ENCODE measurements around the gene HLA-DOB.

Gene HLA-DOB

DNA sequence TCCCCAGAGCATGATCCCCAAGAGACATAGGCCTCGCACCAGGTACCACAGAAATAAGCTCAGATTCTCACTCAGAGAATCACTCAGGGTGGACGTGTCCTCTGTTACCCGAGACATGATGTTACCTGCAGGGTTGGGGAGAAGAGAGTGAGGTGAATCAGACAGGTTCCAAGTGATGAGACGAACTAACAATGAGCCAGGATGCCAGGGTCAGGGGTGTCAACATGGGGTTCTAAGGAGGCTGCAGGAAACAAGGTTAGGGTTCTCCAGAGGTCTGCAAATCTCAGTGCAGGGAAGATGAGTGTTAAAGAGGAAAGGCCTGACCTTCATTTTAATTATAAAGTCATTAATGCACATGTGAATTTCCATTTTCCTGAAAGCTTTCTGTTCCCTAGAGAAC is 34.2 kb upstream of the HLA-DOB start:
- TF ChIP-seq, protein P1, sequence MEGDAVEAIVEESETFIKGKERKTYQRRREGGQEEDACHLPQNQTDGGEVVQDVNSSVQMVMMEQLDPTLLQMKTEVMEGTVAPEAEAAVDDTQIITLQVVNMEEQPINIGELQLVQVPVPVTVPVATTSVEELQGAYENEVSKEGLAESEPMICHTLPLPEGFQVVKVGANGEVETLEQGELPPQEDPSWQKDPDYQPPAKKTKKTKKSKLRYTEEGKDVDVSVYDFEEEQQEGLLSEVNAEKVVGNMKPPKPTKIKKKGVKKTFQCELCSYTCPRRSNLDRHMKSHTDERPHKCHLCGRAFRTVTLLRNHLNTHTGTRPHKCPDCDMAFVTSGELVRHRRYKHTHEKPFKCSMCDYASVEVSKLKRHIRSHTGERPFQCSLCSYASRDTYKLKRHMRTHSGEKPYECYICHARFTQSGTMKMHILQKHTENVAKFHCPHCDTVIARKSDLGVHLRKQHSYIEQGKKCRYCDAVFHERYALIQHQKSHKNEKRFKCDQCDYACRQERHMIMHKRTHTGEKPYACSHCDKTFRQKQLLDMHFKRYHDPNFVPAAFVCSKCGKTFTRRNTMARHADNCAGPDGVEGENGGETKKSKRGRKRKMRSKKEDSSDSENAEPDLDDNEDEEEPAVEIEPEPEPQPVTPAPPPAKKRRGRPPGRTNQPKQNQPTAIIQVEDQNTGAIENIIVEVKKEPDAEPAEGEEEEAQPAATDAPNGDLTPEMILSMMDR (conservative IDR thresholded peaks at IDR 0.05; ENCODE audit: low read depth, low read length): no peak
- no peak for DNase-seq (ENCODE audit: low read depth)
- H3K4me3 ChIP-seq (ENCODE audit: low read length): no peak overlapping the region

DNA sequence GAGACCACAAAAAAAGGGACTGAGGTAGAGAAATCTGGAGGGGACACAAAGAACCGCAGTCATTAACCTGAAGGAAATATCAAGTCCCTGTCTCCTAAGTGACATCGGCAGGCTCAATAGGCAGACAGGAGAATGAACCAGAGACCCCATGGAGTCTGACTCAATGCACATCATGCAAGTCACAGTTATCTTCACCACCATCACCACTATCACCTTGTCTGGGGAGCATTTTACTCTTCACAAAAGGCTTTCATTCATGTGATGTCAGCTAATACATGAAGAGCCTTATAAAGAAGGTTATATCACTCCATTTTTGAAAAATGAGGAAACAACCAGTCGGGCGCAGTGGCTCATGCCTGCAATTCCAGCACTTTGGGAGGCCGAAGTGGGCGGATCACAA is 32.3 kb upstream of the HLA-DOB start:
- H3K4me3 ChIP-seq (ENCODE audit: low read length): no peak overlapping the region
- no peak for DNase-seq (ENCODE audit: low read depth)
- TF ChIP-seq, protein P1 (conservative IDR thresholded peaks at IDR 0.05; ENCODE audit: low read depth, low read length): no peak

DNA sequence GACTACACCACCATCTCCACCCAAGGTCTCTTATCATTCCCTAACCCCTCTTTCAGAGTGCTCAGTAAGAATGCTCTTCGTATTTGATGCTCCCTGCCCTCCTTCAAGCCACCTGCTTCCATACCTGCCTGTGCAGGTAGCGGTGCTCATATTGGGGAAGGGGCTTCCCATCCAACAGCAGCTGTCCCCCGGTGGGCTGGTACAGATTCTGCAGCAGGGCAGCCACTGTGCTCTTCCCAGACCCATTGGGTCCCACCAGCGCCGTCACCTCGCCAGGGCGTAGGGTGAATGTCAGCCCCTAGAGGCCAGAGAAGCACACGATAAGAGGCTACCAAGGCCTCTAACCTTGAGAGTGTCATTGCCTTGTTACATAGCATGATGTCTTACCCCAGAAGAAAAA is 31.0 kb upstream of the HLA-DOB start:
- H3K4me3 ChIP-seq (ENCODE audit: low read length): no peak overlapping the region
- DNase-seq (ENCODE audit: low read depth): no peak
- TF ChIP-seq, protein P1 (conservative IDR thresholded peaks at IDR 0.05; ENCODE audit: low read depth, low read length): no peak

DNA sequence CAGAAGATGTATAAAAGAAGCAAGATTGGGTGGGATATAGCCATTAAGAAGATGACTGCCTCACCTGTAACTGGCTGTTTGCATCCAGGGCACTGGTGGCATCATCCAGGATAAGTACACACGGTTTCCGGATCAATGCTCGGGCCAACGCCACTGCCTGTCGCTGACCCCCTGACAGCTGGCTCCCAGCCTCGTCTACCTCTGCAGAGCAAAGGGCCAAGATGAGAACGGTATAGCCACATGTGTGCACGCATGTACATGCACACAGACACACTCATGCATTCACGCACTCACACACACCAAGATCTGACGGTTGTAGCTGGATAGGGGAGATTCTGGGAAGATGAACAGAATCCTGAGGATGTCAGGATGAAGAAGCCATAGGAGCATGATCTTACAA is 30.2 kb upstream of the HLA-DOB start:
- DNase-seq (ENCODE audit: low read depth): no peak
- no peak overlapping the region for H3K4me3 ChIP-seq (ENCODE audit: low read length)
- TF ChIP-seq, protein P1 (conservative IDR thresholded peaks at IDR 0.05; ENCODE audit: low read depth, low read length): no peak

DNA sequence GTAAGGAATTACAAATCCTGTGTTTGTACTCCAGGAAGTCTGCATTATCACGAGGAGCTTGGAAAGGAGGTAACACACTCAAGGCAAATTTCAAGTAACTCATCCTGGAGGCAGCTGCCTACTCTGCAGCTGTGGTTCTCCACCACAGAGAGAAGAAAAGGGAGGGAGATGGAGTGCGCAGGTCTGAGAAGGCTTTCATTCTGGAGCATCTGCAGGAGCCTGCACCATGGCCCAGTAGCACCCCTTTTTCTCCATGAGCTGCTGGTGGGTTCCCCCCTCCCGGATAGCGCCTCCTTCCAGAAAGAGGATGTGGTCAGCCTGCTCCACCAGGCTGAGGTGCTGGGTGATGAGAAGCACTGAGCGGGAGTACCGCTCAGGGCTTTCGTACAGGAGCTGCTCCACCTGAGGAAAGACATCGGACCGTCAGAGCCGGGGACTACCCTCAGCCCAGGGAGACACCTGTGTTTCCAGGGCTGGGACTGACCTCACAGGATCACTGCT is 28.6 kb upstream of the HLA-DOB start:
- DNase-seq (ENCODE audit: low read depth): no peak
- TF ChIP-seq, protein P1 (conservative IDR thresholded peaks at IDR 0.05; ENCODE audit: low read depth, low read length): no peak
- no peak overlapping the region for H3K4me3 ChIP-seq (ENCODE audit: low read length)

DNA sequence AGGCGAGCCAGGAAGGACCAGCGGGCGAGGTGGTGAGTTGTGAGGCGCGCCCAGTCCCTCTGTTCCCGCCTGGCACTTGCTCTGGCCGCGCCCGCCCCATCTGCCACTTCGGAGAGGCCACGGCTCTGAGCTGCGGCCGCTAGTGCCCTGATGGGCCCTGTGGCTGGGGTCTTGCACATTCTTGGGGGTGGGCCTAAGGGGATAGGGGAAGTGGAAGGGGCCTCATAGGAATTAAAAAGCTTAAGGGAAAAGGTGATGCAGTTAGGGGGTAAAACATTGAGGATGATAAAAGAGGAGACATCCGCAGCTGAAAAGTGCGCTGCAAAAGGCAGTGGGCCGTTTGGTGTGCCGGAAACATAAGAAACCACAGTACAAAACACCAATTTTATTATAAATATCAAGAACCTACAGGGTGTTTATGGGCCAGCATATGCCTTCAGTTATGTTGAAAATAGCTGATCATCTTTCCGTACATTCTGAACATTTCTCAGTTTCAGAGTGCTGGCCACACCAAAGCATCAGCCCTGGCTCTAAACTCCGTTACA is 28.1 kb upstream of the HLA-DOB start:
- H3K4me3 ChIP-seq (ENCODE audit: low read length): peak overlapping the region; percentile 88
- TF ChIP-seq, protein P1 (conservative IDR thresholded peaks at IDR 0.05; ENCODE audit: low read depth, low read length): no peak
- DNase-seq (ENCODE audit: low read depth): no peak

Data from retinal pigment epithelial cell (primary cell).